Right cardiac atrium (tissue), 5 donors: ENCODE data around the gene PLK5. TPM values are rescaled to one million over a fixed set of nuclear protein-coding genes. Genes with fewer than 3 reads are reported as not detected.
"Not testable (repeated sequence)": the region's sequence is repeated elsewhere in the genome, so short reads cannot be mapped to it uniquely, and the experiment has no call there.

Source experiments
- ATAC-seq, 2 donors: fragments of 200-7000 bp; cut with Tn5 transposase; one replicate each; pipeline versions ENCODE4 v1.8.0 to v1.9.1; 2020; ENCODE audit warnings: moderate library complexity in 2 of 2, mild to moderate bottlenecking in 1 of 2
- DNase-seq, 3 donors: peaks; one replicate each; pipeline ENCODE4 v3.0.0-alpha.2; 2020
- H3K27ac ChIP-seq: one replicate; pipeline ENCODE4 v1.5.1; 2013; ENCODE audit warnings: mild to moderate bottlenecking, low read length, control low read depth, moderate library complexity
- H3K27me3 ChIP-seq: one replicate; pipeline ENCODE4 v1.6.1; 2013; ENCODE audit not compliant: control insufficient read depth, insufficient read depth
- H3K4me1 ChIP-seq: one replicate; pipeline ENCODE4 v1.6.1; 2013; ENCODE audit warnings: low read length; ENCODE audit not compliant: control insufficient read depth, insufficient read depth
- H3K4me3 ChIP-seq: one replicate; pipeline ENCODE4 v1.5.1; 2013; ENCODE audit warnings: low read length, control low read depth
- H3K9me3 ChIP-seq: one replicate; pipeline ENCODE4 v1.6.1; 2013; ENCODE audit warnings: low read length; ENCODE audit not compliant: control insufficient read depth
- WGBS: extraction: QIAGEN DNeasy Blood & Tissue Kit; methylation state at CpG from one replicate; pipeline ENCODE4 v1.1.7; 2013; 5-methylcytosine and 5-hydroxymethylcytosine counted together
- intact Hi-C, 4 donors: fragments of 100-400 bp; cut with DNase I; formaldehyde crosslinking; loops; one replicate each; pipeline versions ENCODE4 v1.11.0 to v1.14.0; 2022 to 2023
- polyA plus RNA-seq: library from polyadenylated mRNA; stranded (reverse); fragments of 200-250 nt; gene quantifications from one replicate; pipeline ENCODE4 v1.2.3, GENCODE V29; 2013
- total RNA-seq, 4 donors: library from RNA; stranded (reverse); fragmentation: NEBNext Ultra II Directional; extraction: Animal tissue kit (Norgen Biotek cat#: 25700); gene quantifications; one replicate each; pipeline ENCODE4 v1.2.1, GENCODE V29; 2021
- donor health status: healthy with polysubstance abuse.
- donor health status: DM: no; HTN: yes; CAD: no.
- donor health status: DM: no; HTN: no; CAD: no.
- donor health status: DM: no; HTN: yes; CAD: no; lungs with severe emphysema.
- donor health status: DM: yes; HTN: yes; CAD: no.

Gene PLK5
- total and polyA plus RNA-seq, 5 donors: 0.11 TPM; not detected in 4

GRCh38 chr19:1494115-1494815 lies 29.6 kb upstream of the PLK5 start:
- no peak overlapping the region for H3K27ac ChIP-seq
- H3K27me3 ChIP-seq: no peaks in the 10 kb centered on the region
- intact Hi-C loops: no loop called here
- WGBS: 54% methylated on average over 15 of the region's 15 CpGs
- ATAC-seq: no peak
- no peak overlapping the region for H3K4me3 ChIP-seq
- no peak for DNase-seq
- no peaks in the 10 kb centered on the region for H3K9me3 ChIP-seq
- H3K4me1 ChIP-seq: no peaks in the 10 kb centered on the region

GRCh38 chr19:1495051-1495798 lies 28.7 kb upstream of the PLK5 start:
- Histone ChIP-seq H3K27ac (no peak overlapping the region), H3K9me3 (no peaks in the 10 kb centered on the region), H3K4me3 (no peak overlapping the region), H3K4me1 (no peaks in the 10 kb centered on the region), H3K27me3 (no peaks in the 10 kb centered on the region)
- 87% methylated on average over 37 of the region's 37 CpGs for WGBS
- ATAC-seq (no peak), DNase-seq (no peak)
- intact Hi-C loops: no loop called here

GRCh38 chr19:1495799-1496713 lies 27.8 kb upstream of the PLK5 start:
- intact Hi-C loops: no loop called here
- no peak for DNase-seq
- no peak overlapping the region for H3K27ac ChIP-seq
- 80% methylated on average over 40 of the region's 40 CpGs for WGBS
- ATAC-seq: no peak
- H3K4me1 ChIP-seq: no peaks in the 10 kb centered on the region
- no peaks in the 10 kb centered on the region for H3K27me3 ChIP-seq
- H3K4me3 ChIP-seq: no peak overlapping the region
- no peaks in the 10 kb centered on the region for H3K9me3 ChIP-seq

GRCh38 chr19:1496714-1497577 lies 26.9 kb upstream of the PLK5 start:
- Histone ChIP-seq H3K27ac (no peak overlapping the region), H3K4me1 (no peaks in the 10 kb centered on the region), H3K4me3 (no peak overlapping the region), H3K27me3 (no peaks in the 10 kb centered on the region), H3K9me3 (no peaks in the 10 kb centered on the region)
- 75% methylated on average over 39 of the region's 39 CpGs for WGBS
- ATAC-seq (no peak), DNase-seq (peak in 1 of 3 donors; percentile 55)
- intact Hi-C loops: no loop called here

- H3K4me3 ChIP-seq: no peak overlapping the region
- WGBS: 84% methylated on average over 25 of the region's 25 CpGs
- no peaks in the 10 kb centered on the region for H3K27me3 ChIP-seq
- H3K9me3 ChIP-seq: no peaks in the 10 kb centered on the region
- H3K4me1 ChIP-seq: no peaks in the 10 kb centered on the region
- no peak for ATAC-seq
- no peak overlapping the region for H3K27ac ChIP-seq
- peak in 1 of 3 donors; percentile 39 for DNase-seq
- intact Hi-C loops: no loop called here
Measured at GRCh38 chr19:1497578-1498235, 26.2 kb upstream of the PLK5 start.

GRCh38 chr19:1499231-1499630 lies 24.6 kb upstream of the PLK5 start:
- WGBS: 91% methylated on average over 28 of the region's 34 CpGs
- ATAC-seq, DNase-seq, H3K27ac ChIP-seq, H3K27me3 ChIP-seq, H3K4me3 ChIP-seq, intact Hi-C loops, H3K4me1 ChIP-seq, H3K9me3 ChIP-seq: not testable (repeated sequence)

- 72% methylated on average over 9 of the region's 9 CpGs for WGBS
- H3K4me1 ChIP-seq: no peaks in the 10 kb centered on the region
- H3K27me3 ChIP-seq: no peaks in the 10 kb centered on the region
- H3K4me3 ChIP-seq: no peak overlapping the region
- H3K9me3 ChIP-seq: no peaks in the 10 kb centered on the region
- no peak overlapping the region for H3K27ac ChIP-seq
- DNase-seq (no peak), ATAC-seq (no peak)
- intact Hi-C loops: no loop called here
Measured at GRCh38 chr19:1501200-1501595, 22.7 kb upstream of the PLK5 start.

GRCh38 chr19:1502433-1503088 lies 21.3 kb upstream of the PLK5 start:
- H3K9me3 ChIP-seq: no peaks in the 10 kb centered on the region
- no peak for ATAC-seq
- DNase-seq: no peak
- H3K27ac ChIP-seq: no peak overlapping the region
- intact Hi-C loops: no loop called here
- H3K4me3 ChIP-seq: no peak overlapping the region
- no peaks in the 10 kb centered on the region for H3K27me3 ChIP-seq
- 54% methylated on average over 14 of the region's 14 CpGs for WGBS
- no peaks in the 10 kb centered on the region for H3K4me1 ChIP-seq

GRCh38 chr19:1503089-1503924 lies 20.6 kb upstream of the PLK5 start:
- Histone ChIP-seq H3K27ac (no peak overlapping the region), H3K27me3 (no peaks in the 10 kb centered on the region), H3K4me3 (no peak overlapping the region), H3K9me3 (no peaks in the 10 kb centered on the region), H3K4me1 (no peaks in the 10 kb centered on the region)
- ATAC-seq (no peak), DNase-seq (peak; percentile 61 to 86 (median 86))
- intact Hi-C loops: no loop called here
- WGBS: 6% methylated on average over 49 of the region's 49 CpGs
